EH (cell line): ENCODE measurements around the gene MAK.
"Not testable (repeated sequence)": the region's sequence is repeated elsewhere in the genome, so short reads cannot be mapped to it uniquely, and the experiment has no call there.

Experiments used
- DNase-seq: peaks from one replicate; pipeline ENCODE4 v3.0.0-alpha.2; 2015; ENCODE audit warnings: low read depth

The MAK gene

DNA sequence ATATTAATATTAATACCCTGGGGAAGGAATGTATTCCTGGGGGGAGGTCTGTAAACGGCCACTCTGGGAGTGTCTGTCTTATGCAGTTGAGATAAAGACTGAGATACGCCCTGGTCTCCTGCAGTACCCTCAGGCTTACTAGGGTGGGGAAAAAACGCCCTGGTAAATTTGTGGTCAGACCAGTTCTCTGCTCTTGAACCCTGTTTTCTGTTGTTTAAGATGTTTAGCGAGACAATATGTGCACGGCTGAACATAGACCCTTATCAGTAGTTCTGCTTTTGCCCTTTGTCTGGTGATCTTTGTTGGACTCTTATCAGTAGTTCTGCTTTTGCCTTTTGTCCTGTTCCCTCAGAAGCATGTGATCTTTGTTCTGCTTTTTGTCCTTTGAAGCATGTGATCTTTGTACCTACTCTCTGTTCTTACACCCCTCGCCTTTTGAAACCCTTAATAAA is 15.5 kb upstream of the MAK start:
- not testable (repeated sequence) for DNase-seq

DNA sequence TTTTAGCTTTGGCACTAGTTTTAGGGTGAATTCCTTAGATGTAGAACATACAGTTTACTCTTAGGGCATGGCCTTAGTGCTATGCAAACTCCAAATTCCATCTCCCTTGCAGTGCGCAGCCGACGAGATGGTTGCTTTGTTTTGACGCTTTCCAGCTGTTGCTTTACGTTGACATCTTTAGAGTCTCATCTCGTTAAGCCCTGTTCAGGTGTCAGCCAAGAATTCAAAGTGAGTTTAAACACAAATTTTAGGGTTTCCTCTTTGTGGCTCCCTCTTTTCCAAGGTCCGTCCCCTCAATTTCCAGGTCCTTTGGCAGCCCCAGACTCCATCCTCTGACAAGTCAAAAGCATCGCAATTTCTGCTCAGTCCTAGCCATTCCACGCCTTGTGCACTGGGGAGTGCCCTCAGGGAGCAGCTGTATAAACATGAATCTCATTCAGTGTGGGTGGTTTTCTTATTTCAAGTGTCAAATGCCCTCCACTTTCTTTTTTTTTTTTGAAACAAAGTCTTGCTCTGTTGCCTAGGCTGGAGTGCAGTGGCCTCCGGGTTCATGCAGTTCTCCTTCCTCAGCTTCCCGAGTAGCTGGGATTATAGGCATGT is 14.1 kb upstream of the MAK start:
- no peak for DNase-seq

DNA sequence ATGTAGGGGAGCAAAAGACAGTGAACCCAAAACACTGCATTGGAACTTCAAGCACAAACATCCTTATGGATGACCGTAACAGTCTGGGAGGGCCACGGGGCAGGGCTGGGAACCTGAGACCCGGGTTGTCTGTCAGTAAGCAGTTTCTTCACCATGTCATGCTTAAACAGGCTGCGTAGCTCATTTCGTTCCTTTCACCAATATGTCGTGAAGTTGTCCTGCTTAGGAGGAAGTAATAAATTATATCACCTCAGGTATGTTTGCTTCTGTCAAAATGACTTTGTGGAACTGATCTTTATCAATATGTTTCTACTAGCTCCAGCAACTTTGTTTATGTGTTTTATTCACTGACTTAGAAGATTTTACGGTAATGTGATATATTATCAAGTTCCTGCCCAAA is 12.4 kb upstream of the MAK start:
- no peak for DNase-seq

DNA sequence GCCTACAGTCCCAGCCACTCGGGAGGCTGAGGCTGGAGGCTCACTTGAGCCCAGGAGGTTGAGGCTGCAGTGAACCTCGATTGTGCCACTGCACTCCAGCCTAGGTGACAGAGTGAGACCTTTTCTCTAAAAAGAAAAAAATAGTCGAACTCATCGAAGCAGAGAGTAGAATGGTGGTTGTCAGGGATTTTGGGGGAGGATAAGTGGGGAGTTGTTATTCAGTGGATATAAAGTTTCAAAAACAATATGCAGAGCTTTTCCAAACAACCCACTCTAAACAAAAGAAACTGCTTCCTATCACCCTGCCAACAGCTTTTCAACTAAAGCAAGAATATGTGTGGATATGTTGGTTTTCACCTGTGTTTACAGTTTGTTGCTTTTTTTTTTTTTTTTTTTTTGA is 11.6 kb upstream of the MAK start:
- no peak for DNase-seq

DNA sequence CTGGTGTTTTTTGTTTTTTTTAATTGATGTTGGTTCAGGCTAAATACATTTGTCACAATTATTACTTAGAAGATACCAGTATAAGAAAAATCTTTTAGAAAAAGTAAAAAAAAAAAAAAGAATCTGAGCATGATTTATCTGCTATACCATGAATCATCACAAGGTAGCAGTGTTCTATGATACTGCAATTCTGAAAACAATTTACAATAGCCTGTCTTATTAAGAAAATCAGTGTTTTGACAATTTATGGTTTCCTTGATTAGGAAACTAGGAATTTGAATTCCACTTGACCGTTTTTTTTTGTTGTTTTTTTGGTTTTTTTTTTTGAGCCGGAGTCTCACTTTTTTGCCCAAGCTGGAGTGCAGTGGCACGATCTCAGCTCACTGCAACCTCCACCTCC is 9.3 kb upstream of the MAK start:
- DNase-seq = no peak

DNA sequence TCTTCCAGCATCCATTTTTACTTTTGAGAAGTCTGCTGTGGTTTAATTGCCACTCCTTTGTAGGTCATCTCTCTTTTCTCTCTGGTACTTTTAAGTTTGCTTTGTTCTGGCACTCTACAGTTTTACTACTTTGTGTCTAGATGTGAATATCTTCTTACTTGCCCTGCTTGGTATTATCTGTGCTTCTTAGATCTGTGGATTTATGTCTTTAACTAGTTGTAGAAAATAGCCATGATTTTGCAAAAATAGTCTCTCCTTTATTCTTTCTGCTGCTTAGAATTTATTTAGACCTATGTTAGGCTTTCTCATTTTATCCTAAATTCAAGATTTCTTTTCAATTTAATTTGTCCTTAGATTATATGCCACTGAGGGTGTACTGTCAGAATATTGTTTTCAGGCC is 5.2 kb upstream of the MAK start:
- DNase-seq = no peak

DNA sequence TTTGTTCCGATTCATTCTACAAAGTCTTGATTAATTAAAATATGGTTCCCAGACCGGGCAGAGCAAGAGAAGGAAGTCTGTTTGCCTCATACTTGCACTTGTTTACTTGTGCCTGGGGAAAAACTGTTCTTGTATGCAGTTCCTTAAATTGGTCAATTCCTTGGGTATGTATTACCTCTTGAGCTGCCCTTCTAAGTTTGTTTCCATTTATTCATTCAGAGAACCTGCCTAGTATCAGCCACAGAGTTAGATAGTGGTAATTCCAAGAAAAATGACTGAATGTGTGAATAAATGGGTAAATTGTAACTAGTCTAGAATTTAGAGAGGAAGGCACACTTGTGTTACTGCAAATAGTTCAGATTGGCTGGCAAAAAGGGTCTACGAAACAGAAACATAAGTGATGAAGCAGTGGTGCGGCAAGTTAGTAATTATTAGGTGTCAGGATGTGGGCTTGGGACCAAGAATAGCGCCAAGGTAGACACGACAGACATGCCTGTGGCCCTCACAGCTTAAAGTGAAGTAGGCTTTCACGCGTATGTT is 525 bp upstream of the MAK start:
- DNase-seq = no peak

DNA sequence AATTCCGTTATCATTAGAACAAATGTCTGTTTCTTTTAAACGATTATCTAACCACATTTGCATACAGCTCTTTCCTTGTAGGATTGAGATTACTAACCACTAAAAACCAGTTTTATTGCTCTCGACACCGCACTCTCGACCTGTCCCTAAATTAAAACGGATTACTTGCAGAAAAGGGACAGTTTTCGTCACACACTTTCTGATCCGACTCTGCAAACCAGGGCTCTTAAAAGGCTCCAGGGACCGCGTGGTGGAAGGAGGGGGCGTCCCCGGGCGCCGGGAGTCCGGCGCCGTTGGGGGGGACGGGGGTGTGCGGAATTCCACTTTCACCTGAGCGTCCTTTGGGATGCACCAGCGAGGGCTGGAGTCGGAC is 731 bp downstream of the MAK start:
- peak; percentile 12 for DNase-seq

DNA sequence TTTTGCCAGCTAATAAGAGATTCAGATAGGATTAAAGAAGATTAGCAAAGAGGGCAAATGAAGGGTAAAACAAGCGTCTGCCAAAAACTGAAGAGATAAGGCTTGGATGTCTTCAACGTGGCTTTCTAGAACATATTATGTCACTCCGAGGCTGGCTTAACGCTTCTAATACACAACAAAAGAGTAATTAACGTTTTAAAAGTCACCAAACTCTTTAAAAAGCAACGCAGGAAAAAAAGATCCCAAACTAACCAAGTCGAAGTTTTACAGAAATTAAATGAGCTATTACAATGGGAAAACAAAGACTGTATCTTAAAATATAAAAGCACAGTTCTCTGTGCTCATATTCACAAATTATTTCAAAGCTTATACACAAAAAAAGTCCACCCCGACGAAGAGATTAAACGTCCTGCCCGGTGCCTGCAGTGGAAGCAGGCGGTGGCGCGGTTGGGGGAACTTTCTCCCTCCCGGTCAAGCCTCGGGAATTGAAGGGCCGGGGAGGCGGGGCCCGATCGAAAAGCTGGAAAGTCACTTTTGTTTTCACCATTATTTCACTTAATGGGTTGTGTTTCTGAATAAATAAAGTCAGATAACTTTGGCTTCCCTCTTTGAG is 1.2 kb downstream of the MAK start:
- peak; percentile 25 for DNase-seq

DNA sequence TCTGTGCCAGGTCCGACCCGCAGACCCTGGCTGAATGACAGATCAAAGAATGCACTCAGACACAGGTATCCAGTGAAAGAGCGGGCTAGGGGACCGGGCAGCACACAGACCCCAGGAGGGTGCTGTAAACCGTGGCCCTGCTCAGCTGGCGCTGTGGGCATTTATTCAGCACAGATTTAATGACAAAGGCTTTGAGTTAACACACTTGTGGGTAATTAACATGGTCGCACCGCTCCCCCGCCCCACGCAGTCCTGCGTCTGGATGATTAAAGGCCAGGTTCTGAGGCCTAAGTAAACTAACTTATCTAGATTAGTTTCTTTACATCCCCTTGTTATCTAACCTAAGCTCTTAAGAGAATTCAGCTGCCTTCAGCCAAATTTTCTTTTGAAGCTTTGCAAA is 3.5 kb downstream of the MAK start:
- DNase-seq = no peak

DNA sequence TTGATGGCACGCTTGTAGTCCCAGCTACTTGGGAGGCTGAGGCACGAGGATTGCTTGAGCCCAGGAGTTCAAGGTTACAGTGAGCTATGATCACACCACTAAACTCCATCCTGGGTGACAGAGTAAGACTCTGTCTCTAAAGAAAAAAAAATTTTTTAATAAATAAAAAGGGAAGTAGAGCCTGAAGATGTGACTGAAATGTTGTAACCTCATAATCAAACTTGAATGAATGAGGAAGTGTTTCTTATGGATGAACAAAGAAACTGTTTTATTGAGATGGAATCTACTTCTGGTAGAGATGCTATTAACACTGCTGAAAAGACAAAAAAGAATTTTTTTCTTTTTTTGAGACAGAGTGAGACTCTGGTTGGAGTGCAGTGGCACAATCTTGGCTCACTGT is 6.7 kb downstream of the MAK start:
- no peak for DNase-seq

DNA sequence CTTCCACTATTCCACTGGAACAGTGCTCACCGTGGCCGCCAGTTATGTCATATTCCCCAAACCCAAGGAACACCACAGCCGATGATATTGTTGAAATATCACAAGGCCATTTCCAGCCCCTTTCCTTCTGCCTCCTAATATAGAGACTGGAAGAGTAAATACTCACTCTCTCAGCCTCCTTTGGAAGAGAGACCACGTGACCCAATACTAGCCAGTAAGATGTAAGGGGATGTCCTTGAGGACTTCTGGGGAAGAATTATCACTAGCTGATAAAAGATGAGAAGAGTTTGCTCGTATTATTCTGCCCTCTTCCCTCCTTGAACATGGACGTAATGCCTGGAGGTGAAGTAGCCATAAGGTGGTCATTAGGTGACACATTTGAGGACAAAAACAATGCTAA is 13.5 kb downstream of the MAK start:
- DNase-seq = no peak

DNA sequence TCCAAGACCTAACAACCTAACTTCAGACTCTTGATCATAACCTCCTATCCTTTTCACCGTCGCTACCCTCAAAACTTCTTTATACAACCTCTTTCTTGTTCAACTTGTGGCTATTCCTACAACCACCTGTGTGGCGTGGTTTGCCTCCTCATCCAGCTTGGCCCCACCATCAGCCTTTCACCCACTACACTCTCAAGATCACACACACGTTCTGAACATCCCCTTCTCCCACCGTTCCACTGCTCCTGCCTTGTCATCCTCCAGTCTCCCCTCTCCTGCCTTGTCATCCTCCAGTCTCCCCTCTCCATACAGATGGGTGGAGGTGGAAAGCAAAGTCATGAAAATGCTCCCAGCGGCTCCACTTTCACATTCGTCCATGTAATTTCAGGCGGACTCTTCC is 14.0 kb downstream of the MAK start:
- DNase-seq = no peak

DNA sequence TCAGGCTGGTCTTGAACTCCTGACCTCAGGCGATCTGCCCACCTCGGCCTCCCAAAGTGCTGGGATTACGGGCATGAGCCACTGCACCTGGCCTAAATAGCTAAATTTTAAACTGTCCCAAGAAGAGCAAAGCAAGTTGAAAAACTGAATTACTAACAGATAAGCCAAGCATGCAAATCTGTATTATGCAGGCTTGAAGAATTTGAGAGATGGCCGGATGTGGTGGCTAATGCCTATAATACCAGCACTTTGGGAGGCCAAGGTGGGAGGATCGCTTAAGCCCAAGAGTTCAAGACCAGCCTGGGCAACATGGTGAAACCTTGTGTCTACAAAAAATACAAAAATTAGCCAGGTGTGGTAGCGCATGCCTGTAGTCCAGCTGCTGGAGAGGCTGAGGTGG is 24.2 kb downstream of the MAK start:
- DNase-seq = not testable (repeated sequence)

DNA sequence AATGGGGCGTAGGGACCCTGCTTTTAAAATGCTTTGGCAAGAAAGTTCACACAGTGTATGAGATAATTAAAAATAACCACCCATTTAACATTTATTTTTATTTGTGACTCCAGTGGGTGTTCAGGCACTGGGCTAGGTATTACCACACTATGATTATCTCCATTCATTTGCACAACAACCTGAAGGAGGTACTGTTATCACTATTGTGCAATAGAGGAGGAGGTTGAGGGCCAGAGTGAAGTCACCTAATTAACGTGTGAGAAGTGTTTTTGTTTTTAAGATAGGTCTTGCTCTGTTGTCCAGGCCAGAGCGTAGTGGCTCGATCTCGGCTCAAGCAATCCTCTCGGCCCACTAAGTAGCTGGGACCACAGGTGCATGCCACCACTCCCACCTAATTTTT is 29.2 kb downstream of the MAK start:
- no peak for DNase-seq

DNA sequence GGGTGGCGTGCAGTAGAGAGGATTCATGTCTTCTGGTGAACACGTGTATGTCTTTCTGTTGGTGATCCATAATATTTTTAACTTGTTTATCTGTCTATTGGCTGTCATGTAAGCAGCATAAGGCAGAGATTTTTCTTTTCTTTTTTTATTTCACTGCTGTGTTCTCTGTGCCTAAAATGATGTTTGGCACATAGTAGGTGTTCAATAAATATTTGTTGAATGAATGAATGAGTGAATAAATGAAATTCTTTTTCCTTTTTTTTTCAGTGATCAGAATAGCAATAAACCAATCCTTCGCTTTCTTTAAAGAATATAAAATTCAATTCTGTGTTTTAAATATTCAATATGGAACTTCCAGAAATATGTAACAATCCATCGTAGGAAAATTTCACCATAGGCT is 30.0 kb downstream of the MAK start:
- no peak for DNase-seq

DNA sequence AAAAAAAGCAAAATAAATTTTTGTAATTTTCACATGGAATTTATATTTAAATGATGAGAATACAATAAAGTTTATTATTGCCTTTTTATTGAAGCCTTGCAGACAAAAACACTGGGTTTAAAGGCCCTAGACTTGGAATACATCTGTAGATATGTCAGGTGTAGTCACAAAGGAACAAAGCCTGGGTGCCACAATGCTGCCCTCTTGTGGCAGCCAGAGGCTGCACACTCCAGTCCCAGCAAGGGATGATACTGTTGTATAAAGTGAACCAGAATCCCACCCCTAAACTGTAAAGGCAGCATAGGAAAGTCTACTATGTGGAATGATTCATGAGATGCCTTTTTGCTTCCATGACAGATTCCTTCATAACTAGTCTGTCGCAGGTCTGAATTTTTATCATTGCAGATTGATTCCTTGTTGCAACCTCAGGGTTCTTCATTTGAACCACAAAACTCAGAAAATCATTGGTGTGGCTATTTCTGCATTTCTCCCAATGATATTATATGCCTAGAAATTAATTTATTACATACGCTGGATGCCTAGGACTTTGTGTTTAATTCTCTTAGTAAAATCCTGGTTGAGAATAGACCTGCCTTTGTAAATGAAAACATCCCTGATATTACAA is 37.0 kb downstream of the MAK start:
- peak; percentile 64 for DNase-seq

DNA sequence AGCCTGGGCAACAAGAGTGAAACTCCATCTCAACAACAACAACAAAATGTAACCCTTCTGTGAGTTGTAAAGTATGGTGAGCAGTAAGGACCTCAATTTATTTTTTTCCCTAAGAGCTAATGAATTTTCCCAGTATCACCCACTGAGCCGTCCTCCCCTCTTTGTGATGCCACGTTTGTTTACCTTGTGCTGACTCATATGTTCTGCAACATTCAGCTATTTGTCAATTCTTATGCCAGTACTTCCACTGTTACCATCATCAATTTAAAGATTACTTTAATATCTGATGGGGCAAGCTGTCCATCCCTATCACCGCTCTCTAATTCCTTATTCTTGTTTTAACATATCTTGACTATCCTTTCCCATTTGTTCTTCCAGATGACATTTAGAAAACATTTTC is 37.5 kb downstream of the MAK start:
- DNase-seq = peak; percentile 35

DNA sequence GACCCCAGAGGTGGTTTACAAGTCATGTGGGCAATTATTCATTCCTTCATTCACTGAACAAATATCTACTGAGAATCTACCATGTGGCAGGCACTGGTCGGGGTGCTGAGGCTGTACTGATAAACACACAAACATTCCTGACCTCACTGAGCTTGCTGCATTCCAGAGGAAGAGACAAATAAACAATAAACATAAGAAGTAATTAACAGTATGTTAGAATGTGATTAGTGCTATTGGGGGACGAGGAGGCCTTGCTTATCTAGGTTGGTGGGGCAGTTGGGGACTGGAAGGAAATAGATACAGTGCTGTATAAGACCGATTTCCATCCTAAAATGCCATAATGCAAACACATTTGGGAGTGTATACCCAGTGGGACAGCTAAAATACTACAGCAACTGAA is 44.1 kb downstream of the MAK start:
- DNase-seq = no peak

DNA sequence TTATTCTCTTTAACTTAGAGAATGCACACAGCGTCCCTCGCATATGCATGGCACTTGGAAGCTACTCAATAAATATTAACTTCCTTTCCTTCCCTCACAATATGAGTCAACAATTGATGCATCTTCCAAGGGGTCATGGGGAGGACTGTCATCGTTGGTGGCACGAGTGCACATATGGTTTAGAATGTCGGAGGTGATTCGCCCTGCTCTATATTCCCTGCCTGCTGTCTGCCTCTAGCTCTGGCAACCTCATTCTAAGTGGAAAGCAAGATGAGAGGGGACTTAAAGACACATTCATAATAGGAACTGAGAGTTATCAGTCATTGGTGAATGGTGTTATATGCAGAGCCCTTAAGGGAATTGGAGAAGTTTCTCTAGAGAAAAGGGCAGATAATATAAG is 44.6 kb downstream of the MAK start:
- DNase-seq = no peak

DNA sequence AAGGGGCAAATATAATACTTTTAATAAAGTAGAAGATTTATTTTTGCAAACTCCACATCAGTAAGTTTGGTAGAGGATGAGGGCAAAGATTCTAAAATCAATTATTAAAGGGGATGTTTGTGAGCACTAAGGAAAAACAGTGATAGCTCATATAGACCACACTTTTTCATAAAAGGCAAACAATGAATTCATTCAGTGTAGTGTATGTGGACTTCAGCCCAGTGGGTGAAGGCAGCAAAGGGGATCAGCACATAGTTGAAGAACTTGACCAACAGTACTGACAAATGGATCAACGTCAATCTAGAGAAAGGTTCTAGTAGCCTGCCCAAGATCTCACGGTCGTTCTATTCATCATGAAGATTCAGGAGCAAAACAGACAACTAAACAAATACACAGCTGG is 45.3 kb downstream of the MAK start:
- no peak for DNase-seq

DNA sequence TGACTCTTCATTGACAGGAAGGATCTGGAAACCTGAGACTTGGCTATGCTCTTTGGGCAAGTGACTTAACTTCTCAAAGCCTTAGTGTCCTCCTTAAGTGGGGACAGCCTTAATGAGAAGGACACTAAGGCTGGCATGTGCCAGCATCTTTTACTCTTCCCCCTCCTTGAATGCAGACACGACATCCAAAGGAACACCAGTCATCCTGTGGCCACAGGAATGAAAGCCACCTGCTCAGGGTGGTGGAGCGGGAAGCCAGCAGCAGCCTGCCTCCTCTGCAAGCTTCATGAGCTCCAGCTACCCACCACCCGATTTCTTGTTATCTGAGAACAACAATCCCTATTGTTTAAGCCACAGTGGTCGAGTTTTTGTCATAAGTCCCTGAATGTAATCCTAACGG is 46.2 kb downstream of the MAK start:
- DNase-seq = no peak

DNA sequence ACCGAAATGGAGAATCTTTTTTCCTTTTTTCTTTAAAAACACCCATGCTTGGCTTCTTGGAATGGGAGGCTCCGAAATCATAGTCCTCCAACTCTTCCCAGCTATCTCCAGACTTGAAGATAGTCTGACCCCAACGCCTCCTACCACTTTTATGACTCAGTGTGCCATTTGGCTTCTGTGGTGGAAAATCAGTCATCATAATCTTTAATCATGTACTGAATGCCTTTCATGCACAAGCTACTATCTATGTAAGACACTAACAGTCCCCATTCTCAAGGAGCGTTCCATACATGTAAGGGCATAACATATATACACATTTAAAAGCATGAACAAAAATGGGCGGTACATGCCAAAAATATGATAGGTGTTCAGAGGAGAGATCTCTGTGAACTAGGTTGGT is 46.7 kb downstream of the MAK start:
- no peak for DNase-seq

DNA sequence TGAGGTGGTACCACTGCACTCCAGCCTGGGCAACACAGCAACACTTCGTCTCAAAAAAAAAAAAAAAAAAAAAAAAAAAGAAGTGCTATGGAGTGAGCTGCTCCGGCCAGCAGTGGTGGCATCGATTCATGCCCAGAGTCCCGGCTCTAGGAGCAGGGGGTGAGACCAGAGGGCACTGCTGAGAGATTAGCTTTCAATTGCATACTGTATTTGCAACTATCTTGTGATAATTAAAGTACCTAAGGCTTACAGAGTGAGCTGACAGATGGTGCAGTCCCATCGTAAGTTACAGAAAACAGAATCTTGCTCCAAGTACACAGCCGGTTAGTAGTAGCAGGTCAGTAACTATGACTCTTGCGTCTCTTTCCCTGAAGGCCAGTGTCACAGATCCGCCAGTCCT is 59.3 kb downstream of the MAK start:
- no peak for DNase-seq
